Measurements from ENCODE around the gene TRIM65. TPM values are rescaled to one million over a fixed set of nuclear protein-coding genes. Genes with fewer than 3 reads are reported as not detected.

The TRIM65 gene
- total RNA-seq, 1 experiment from 2014 or later = 48.6 TPM

DNA sequence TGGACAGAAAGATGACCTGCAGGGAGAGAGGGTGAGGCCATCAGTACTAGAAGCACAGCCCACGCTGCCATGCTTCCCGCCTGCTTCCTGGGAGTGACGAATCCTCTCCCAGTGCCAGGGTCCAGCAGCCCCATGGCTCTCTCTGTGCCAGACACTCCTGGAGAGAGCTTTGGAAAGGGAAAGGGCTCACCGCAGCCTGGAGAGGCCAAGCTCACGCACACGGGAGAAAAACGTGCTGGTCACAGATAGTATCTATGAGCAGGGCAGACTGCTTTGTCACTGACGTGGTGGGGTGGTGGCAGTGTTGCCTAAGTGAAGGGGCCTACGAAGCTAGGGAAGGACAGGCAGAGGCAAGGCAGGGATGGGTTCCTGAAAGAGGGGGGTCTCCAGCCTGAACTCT, 47.0 kb downstream of the TRIM65 start:
- H3K36me3 ChIP-seq (ENCODE audit: control insufficient read depth, insufficient read depth, low read length) = no peaks in the 10 kb centered on the region; the same call in 1 of the 2 replicates
- ATAC-seq (no peak), DNase-seq (ENCODE audit: low read depth, low spot score) (no peak)
- no peaks in the 10 kb centered on the region for H3K27me3 ChIP-seq (ENCODE audit: control insufficient read depth, insufficient read depth, low read length)
- H3K27ac ChIP-seq (ENCODE audit: low read length) = no peak overlapping the region
- H3K4me3 ChIP-seq (ENCODE audit: low read depth in 2 of 2, low read length in 2 of 2) = no peak overlapping the region
- H3K4me1 ChIP-seq (ENCODE audit: control insufficient read depth, insufficient read depth, low read length) = peaks cover 42% of the 10 kb centered on the region
- H3K9me3 ChIP-seq (ENCODE audit: control insufficient read depth, insufficient read depth, low read depth, low read length) = no peaks in the 10 kb centered on the region
- CTCF ChIA-PET = interaction anchor here (0.6 to 1.0 kb wide), 3 partner anchors 21 to 70 kb away, joined by 3 to 4 read pairs (median 4); no protein-coding TSS in a partner anchor
- BruUV-seq (replicated peaks) = no TSS peak
- POLR2A ChIA-PET = interaction anchor here (0.7 kb wide), 1 partner anchor 46 kb away, joined by 4 read pairs; no protein-coding TSS in a partner anchor
- intact Hi-C loops (cut with micrococcal nuclease; ENCODE audit: unreplicated experiment) (no loop called here), in situ Hi-C loops (cut with HindIII; ENCODE audit: low pct_unique_long_range_greater_than_20kb, low sequenced_read_pairs) (no loop called here)
- no peak for TF ChIP-seq TCF7L2 (IDR thresholded peaks at IDR 0.05; ENCODE audit: low read depth, low read length)
- no peak for TF ChIP-seq POLR2AphosphoS5 (IDR thresholded peaks at IDR 0.05; ENCODE audit: low read depth, low read length)
- TF ChIP-seq, protein P1, sequence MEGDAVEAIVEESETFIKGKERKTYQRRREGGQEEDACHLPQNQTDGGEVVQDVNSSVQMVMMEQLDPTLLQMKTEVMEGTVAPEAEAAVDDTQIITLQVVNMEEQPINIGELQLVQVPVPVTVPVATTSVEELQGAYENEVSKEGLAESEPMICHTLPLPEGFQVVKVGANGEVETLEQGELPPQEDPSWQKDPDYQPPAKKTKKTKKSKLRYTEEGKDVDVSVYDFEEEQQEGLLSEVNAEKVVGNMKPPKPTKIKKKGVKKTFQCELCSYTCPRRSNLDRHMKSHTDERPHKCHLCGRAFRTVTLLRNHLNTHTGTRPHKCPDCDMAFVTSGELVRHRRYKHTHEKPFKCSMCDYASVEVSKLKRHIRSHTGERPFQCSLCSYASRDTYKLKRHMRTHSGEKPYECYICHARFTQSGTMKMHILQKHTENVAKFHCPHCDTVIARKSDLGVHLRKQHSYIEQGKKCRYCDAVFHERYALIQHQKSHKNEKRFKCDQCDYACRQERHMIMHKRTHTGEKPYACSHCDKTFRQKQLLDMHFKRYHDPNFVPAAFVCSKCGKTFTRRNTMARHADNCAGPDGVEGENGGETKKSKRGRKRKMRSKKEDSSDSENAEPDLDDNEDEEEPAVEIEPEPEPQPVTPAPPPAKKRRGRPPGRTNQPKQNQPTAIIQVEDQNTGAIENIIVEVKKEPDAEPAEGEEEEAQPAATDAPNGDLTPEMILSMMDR (IDR thresholded peaks at IDR 0.05) = no peak
- TF ChIP-seq, protein P2, sequence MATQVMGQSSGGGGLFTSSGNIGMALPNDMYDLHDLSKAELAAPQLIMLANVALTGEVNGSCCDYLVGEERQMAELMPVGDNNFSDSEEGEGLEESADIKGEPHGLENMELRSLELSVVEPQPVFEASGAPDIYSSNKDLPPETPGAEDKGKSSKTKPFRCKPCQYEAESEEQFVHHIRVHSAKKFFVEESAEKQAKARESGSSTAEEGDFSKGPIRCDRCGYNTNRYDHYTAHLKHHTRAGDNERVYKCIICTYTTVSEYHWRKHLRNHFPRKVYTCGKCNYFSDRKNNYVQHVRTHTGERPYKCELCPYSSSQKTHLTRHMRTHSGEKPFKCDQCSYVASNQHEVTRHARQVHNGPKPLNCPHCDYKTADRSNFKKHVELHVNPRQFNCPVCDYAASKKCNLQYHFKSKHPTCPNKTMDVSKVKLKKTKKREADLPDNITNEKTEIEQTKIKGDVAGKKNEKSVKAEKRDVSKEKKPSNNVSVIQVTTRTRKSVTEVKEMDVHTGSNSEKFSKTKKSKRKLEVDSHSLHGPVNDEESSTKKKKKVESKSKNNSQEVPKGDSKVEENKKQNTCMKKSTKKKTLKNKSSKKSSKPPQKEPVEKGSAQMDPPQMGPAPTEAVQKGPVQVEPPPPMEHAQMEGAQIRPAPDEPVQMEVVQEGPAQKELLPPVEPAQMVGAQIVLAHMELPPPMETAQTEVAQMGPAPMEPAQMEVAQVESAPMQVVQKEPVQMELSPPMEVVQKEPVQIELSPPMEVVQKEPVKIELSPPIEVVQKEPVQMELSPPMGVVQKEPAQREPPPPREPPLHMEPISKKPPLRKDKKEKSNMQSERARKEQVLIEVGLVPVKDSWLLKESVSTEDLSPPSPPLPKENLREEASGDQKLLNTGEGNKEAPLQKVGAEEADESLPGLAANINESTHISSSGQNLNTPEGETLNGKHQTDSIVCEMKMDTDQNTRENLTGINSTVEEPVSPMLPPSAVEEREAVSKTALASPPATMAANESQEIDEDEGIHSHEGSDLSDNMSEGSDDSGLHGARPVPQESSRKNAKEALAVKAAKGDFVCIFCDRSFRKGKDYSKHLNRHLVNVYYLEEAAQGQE (IDR thresholded peaks at IDR 0.05; ENCODE audit: insufficient read depth in 1 of 2, low read depth in 2 of 2, low read length in 1 of 2) = no peak

DNA sequence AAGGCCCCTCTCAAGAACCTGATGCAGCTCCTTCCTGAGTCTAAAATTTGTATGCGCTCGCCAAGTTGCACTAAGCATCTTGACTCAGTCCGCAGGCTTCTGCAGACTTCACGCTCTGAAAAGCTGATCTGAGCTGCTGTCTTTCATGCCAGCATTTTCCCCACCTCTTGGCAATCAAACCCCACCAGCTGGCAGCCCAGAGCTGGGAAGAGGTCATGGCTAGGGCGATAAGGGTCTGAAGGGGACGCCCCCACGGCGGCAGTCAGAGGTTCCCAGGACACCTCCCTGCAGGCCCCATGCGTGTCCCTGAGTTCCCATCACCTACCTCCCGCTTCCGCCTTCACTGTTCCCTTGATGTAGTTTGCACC, 47.5 kb downstream of the TRIM65 start:
- TF ChIP-seq TCF7L2 (IDR thresholded peaks at IDR 0.05; ENCODE audit: low read depth, low read length) (no peak), SIN3A (IDR thresholded peaks at IDR 0.05; ENCODE audit: borderline replicate concordance, insufficient read depth, low read depth, low read length) (no peak), POLR2AphosphoS5 (IDR thresholded peaks at IDR 0.05; ENCODE audit: low read depth, low read length) (no peak)
- TF ChIP-seq, protein P2 (IDR thresholded peaks at IDR 0.05; ENCODE audit: insufficient read depth in 1 of 2, low read depth in 2 of 2, low read length in 1 of 2) = no peak
- TF ChIP-seq, protein P1 (IDR thresholded peaks at IDR 0.05) = no peak
- Histone ChIP-seq H3K36me3 (ENCODE audit: control insufficient read depth, insufficient read depth, low read length) (no peaks in the 10 kb centered on the region; the same call in 1 of the 2 replicates), H3K27me3 (ENCODE audit: control insufficient read depth, insufficient read depth, low read length) (no peaks in the 10 kb centered on the region), H3K4me3 (ENCODE audit: low read depth in 2 of 2, low read length in 2 of 2) (no peak overlapping the region), H3K9me3 (ENCODE audit: control insufficient read depth, insufficient read depth, low read depth, low read length) (no peaks in the 10 kb centered on the region), H3K4me1 (ENCODE audit: control insufficient read depth, insufficient read depth, low read length) (peaks cover 44% of the 10 kb centered on the region), H3K27ac (ENCODE audit: low read length) (no peak overlapping the region)
- DNase-seq (ENCODE audit: low read depth, low spot score) (no peak), ATAC-seq (no peak)
- in situ Hi-C loops (cut with HindIII; ENCODE audit: low pct_unique_long_range_greater_than_20kb, low sequenced_read_pairs) = no loop called here
- intact Hi-C loops (cut with micrococcal nuclease; ENCODE audit: unreplicated experiment) = no loop called here
- CTCF ChIA-PET = interaction anchor here (0.8 kb wide), 1 partner anchor 69 kb away, joined by 4 read pairs; no protein-coding TSS in a partner anchor
- POLR2A ChIA-PET = no interaction called here
- BruUV-seq (replicated peaks) = no TSS peak

Data from Panc1 (cell line).